GM12801 (cell line): ENCODE measurements around the gene FKBP4.

Experiments
- TF ChIP-seq, protein P1 (sequence below): IDR thresholded peaks from one replicate; pipeline ENCODE4 v1.5.1; 2011; ENCODE audit warnings: control low read depth; ENCODE audit not compliant: insufficient read length; ENCODE audit errors: extremely low read depth

The FKBP4 gene

GRCh38 chr12:2783936-2784600 is 10.7 kb upstream of the FKBP4 start:
- TF ChIP-seq, protein P1, sequence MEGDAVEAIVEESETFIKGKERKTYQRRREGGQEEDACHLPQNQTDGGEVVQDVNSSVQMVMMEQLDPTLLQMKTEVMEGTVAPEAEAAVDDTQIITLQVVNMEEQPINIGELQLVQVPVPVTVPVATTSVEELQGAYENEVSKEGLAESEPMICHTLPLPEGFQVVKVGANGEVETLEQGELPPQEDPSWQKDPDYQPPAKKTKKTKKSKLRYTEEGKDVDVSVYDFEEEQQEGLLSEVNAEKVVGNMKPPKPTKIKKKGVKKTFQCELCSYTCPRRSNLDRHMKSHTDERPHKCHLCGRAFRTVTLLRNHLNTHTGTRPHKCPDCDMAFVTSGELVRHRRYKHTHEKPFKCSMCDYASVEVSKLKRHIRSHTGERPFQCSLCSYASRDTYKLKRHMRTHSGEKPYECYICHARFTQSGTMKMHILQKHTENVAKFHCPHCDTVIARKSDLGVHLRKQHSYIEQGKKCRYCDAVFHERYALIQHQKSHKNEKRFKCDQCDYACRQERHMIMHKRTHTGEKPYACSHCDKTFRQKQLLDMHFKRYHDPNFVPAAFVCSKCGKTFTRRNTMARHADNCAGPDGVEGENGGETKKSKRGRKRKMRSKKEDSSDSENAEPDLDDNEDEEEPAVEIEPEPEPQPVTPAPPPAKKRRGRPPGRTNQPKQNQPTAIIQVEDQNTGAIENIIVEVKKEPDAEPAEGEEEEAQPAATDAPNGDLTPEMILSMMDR: no peak

DNA sequence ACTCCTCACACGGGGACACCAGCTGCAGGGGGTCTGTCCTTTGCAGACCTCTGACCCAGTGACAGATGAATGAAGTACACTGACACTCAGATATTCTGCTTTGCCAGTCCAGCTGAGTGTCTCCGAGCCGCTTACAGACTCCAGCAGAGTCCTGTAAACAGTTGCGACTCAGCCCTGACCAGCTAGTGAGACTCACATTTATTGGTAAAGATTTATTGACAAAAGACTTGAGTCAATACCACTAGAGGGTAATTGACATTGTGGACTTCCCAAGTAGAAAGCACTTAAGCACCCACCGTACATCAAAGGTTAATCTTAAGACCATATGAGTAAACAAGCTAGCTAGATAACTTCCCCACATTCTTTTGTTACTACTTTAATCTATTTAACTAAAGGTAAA is 9.8 kb upstream of the FKBP4 start:
- TF ChIP-seq, protein P1: no peak

DNA sequence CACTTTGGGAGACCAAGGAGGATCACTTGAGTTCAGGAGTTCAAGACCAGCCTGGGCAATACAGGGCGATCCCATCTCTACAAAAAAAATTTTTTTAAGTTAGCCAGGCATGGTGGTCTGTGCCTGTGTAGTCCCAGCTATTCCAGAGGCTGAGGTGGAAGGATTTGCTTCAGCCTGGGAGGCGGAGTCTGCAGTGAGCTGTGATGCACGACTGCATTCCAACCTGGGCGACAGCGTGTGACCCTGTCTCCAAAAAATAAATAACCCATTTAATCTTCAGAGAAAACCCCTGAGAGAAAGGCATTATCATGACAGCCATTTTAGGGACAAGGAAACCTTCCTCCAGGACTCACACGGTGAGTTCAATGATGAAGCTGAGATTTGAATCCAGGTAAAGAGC is 3.7 kb upstream of the FKBP4 start:
- TF ChIP-seq, protein P1: no peak

- TF ChIP-seq, protein P1: no peak
These were observed 1.9 kb upstream of the FKBP4 start for GRCh38 chr12:2792671-2793500.

- TF ChIP-seq, protein P1: no peak
These were observed 1.2 kb upstream of the FKBP4 start for GRCh38 chr12:2793561-2793960.

DNA sequence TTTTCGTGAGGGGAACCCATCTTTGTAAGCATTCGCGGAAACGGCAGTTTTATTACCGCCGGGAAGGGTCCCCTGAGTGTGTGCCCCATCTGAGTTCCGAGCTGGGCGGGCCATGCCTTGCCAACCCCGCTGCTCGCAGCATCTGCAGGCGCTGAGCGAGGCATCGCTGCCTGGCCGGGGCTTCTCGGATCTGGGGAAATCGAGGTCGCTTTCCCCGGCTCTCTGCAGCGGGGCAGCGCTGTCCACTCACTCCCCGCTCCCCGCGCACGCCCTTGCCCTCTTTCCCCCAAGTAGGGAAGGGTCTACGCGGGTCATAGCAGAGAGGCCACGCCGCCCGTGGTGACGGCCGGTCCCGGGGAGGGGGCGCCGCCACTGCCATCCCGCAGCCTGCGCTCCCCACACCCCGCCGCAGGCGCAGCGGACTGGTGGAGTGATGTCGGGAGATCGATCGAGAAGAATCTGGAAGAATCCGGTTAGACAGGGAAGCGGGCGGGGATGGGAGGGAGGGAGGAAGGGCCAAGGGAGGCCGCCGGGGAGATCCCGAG is 507 bp upstream of the FKBP4 start:
- TF ChIP-seq, protein P1: no peak
